Heart right ventricle (tissue), 16 donors: ENCODE results near the gene LAMA2. TPM values are rescaled to one million over a fixed set of nuclear protein-coding genes. Genes with fewer than 3 reads are reported as not detected.

Source experiments
- ATAC-seq, 8 donors: fragments of 200-7000 bp; cut with Tn5 transposase; one replicate each; pipeline ENCODE4 v1.9.1; 2020; ENCODE audit warnings: mild to moderate bottlenecking in 8 of 8, moderate library complexity in 8 of 8, moderate number of reproducible peaks in 1 of 8
- DNase-seq, 2 donors: peaks; one replicate each; pipeline ENCODE4 v3.0.0-alpha.2; 2020
- H3K27ac ChIP-seq, 10 donors: fragments of 200-600 bp; sonication (generic) in 2 of 10; one replicate each; pipeline versions ENCODE4 v1.5.0 to v1.8.0; 2020 to 2022; ENCODE audit warnings: mild to moderate bottlenecking in 3 of 10
- H3K27me3 ChIP-seq, 7 donors: fragments of 200-600 bp; one replicate each; pipeline ENCODE4 v1.8.0; 2021 to 2022; ENCODE audit warnings: mild to moderate bottlenecking in 2 of 7
- H3K36me3 ChIP-seq, 9 donors: fragments of 200-600 bp; sonication (generic) in 1 of 9; one replicate each; pipeline versions ENCODE4 v1.5.0 to v1.8.0; 2020 to 2022; ENCODE audit warnings: mild to moderate bottlenecking in 2 of 9
- H3K4me1 ChIP-seq, 9 donors: fragments of 200-600 bp; sonication (generic) in 1 of 9; one replicate each; pipeline versions ENCODE4 v1.5.0 to v1.8.0; 2020 to 2022; ENCODE audit warnings: mild to moderate bottlenecking in 4 of 9
- H3K4me3 ChIP-seq, 10 donors: fragments of 200-600 bp; sonication (generic) in 2 of 10; one replicate each; pipeline versions ENCODE4 v1.5.0 to v1.8.0; 2020 to 2022; ENCODE audit warnings: mild to moderate bottlenecking in 7 of 10, moderate library complexity in 2 of 10
- H3K9me3 ChIP-seq, 11 donors: fragments of 200-600 bp in 10 of 11; sonication (generic) in 2 of 11; one replicate each; pipeline versions ENCODE4 v1.5.0 to v1.8.0; 2013 to 2022; ENCODE audit warnings: mild to moderate bottlenecking in 2 of 11, control low read depth in 1 of 11, moderate library complexity in 1 of 11
- WGBS, 2 donors: extraction: QIAGEN DNeasy Blood & Tissue Kit; methylation state at CpG; one replicate each; pipeline ENCODE4 v1.1.7; 2013; ENCODE audit warnings: inconsistent platforms in 1 of 2; 5-methylcytosine and 5-hydroxymethylcytosine counted together
- intact Hi-C, 10 donors: fragments of 100-400 bp; cut with DNase I; formaldehyde crosslinking; loops; one replicate each; pipeline versions ENCODE4 v1.11.1 to v1.14.2; 2022
- polyA plus RNA-seq, 2 donors: library from polyadenylated mRNA; stranded (reverse); fragments of 200-250 nt; gene quantifications; one replicate each; pipeline ENCODE4 v1.2.3, GENCODE V29; 2013
- total RNA-seq, 10 donors: library from RNA; stranded (reverse); fragmentation: NEBNext Ultra II Directional in 3 of 10; extraction: Animal tissue kit (Norgen Biotek cat#: 25700) in 3 of 10; gene quantifications; one replicate each; pipeline versions ENCODE4 v1.2.1 to v1.2.4, GENCODE V29; 2021 to 2023
- TF ChIP-seq, protein P1 (sequence below), 9 donors: fragments of 200-600 bp; sonication (generic) in 2 of 9; IDR thresholded peaks; one replicate each; pipeline versions ENCODE4 v1.5.0 to v1.8.0; 2021 to 2022; ENCODE audit warnings: antibody characterized with exemption in 9 of 9, mild to moderate bottlenecking in 5 of 9, moderate library complexity in 1 of 9
- donor health status: Arrhythmogenic right ventricular cardiomyopathy.
- donor health status: ischemic (EF 13 %, LVEDD 7.1; RV severe dilation, severe dysfunction).
- donor health status: healthy with polysubstance abuse.
- donor health status: DM: no; HTN: yes; CAD: no.
- donor health status: DM: no; HTN: no; CAD: no.
- donor health status: ischemic (EF 25% LVEDD 6.9; RV normal size, moderate dysfunction).
- donor health status: ischemic (EF 25% LVEDD 5.7; RV mildly dilated, moderate dysfunction).
- donor health status: healthy.
- donor health status: DM: yes; HTN: yes; CAD: no.
- donor health status: Ischemic cardiomyopathy.
- donor health status: ischemic (EF 35%, LVEDD 5.7; RV mildly dilated, moderate dysfunction).
- donor health status: nonischemic (EF 11% LVEDD 7.7; RV severe dilation, severe dysfunction).
- donor health status: DM: yes; HTN: yes; CAD: no.
- donor health status: PGD.
- donor health status: ischemic (EF 29% LVEDD 5.4; RV normal size, mild dysfunction).
- donor health status: nonischemic (EF 23%, LVEDD 6.1; RV moderate dilation, normal function).

LAMA2 gene
- total and polyA plus RNA-seq, 12 donors: 31.1 to 293 (median 223) TPM

DNA sequence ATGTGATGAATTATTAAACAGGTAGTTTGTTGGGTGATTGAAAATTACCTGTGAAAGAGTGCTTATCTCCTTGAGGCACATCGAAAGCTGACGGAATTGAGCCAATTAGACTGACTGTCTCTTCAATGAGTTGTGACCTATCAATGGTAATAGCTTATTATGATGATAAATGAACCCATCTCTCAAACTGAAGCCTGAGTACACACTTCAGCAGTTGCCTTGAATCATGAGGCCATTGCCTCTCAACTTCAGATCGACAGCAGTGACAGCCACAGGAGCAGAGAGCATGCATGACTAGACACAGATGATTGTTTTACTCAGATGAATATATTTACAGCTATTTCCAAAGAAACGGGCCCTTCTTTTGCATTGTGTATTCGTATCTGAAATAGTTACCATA is 323.9 kb downstream of the LAMA2 start:
- ATAC-seq (peak in 1 of 8 donors; percentile 27), DNase-seq (no peak)
- Histone ChIP-seq H3K27ac (peak overlapping the region in 1 of 10 donors; percentile 8), H3K9me3 (no peaks in the 10 kb centered on the region), H3K36me3 (peaks cover 0 to 40% (median 0%) of the 10 kb centered on the region in 9 donors), H3K4me1 (peaks cover 0 to 40% (median 14%) of the 10 kb centered on the region in 9 donors), H3K4me3 (no peak overlapping the region), H3K27me3 (no peaks in the 10 kb centered on the region)
- WGBS, 2 donors: 66 to 68% methylated on average over 5 of the region's 5 CpGs
- TF ChIP-seq, protein P1, sequence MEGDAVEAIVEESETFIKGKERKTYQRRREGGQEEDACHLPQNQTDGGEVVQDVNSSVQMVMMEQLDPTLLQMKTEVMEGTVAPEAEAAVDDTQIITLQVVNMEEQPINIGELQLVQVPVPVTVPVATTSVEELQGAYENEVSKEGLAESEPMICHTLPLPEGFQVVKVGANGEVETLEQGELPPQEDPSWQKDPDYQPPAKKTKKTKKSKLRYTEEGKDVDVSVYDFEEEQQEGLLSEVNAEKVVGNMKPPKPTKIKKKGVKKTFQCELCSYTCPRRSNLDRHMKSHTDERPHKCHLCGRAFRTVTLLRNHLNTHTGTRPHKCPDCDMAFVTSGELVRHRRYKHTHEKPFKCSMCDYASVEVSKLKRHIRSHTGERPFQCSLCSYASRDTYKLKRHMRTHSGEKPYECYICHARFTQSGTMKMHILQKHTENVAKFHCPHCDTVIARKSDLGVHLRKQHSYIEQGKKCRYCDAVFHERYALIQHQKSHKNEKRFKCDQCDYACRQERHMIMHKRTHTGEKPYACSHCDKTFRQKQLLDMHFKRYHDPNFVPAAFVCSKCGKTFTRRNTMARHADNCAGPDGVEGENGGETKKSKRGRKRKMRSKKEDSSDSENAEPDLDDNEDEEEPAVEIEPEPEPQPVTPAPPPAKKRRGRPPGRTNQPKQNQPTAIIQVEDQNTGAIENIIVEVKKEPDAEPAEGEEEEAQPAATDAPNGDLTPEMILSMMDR (IDR thresholded peaks at IDR 0.05): no peak
- intact Hi-C loops: no loop called here

DNA sequence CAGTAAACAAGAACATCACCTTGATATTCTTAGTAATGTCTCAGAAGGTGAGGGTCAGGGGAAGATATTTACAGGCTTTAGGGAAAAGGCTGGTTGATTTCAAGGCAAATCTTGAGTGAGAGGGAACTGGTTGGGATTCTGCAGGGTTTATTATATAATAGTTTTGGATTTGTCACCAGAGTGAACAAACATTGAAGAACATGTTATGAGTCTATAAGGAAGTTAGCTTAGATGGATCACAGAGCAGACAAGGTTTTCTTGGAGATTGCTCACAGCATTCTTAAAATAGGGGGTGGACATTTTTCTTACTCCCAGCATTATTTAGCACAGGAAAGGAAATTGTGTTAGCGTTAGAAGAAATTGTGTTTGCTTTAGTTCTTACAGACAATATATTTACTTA is 324.9 kb downstream of the LAMA2 start:
- peaks cover 0 to 41% (median 16%) of the 10 kb centered on the region in 9 donors for H3K4me1 ChIP-seq
- intact Hi-C loops: no loop called here
- H3K9me3 ChIP-seq: no peaks in the 10 kb centered on the region
- ATAC-seq (no peak), DNase-seq (no peak)
- peaks cover 0 to 32% (median 0%) of the 10 kb centered on the region in 9 donors for H3K36me3 ChIP-seq
- H3K4me3 ChIP-seq: no peak overlapping the region
- peak overlapping the region in 2 of 10 donors; percentile 17 to 43 for H3K27ac ChIP-seq
- no peaks in the 10 kb centered on the region for H3K27me3 ChIP-seq
- WGBS, 2 donors: 92 to 93% methylated on average over 1 of the region's 1 CpG
- TF ChIP-seq, protein P1 (IDR thresholded peaks at IDR 0.05): no peak

DNA sequence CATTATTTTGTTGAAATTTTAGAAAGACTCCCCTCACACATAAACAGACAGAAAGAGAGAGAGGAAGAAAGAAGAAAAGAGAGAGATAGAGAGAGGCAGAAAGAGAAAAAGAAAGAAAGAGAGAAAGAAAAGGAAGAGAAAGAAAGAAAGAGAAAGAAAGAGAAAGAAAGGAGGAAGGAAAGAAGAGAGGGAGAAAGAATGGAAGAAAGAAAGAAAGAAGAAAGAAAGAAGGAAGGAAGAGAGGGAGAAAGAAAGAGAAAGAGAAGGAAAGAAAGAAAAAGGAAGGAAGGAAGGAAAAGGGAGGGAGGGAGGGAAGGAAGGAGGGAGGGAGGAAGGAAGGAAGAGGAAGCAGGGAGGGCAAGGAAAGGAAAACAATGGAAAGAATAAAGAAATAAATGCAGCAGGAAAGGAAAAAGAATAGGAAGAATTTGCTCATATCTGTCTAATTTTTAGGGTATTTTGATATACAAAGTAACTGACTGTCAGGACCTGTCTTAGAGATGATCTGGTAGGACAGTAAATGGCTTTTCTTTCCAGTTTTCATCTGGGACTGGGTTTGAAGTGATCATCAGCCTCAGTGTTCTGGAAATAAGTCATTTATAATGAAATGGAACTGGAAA is 325.6 kb downstream of the LAMA2 start:
- no peak for DNase-seq
- H3K4me3 ChIP-seq: no peak overlapping the region
- TF ChIP-seq, protein P1 (IDR thresholded peaks at IDR 0.05): no peak
- intact Hi-C loops: no loop called here
- no peak for ATAC-seq
- H3K9me3 ChIP-seq: no peaks in the 10 kb centered on the region
- H3K27me3 ChIP-seq: no peaks in the 10 kb centered on the region
- H3K27ac ChIP-seq: peak overlapping the region in 2 of 10 donors; percentile 17 to 43
- H3K36me3 ChIP-seq: peaks cover 0 to 25% (median 0%) of the 10 kb centered on the region in 9 donors
- H3K4me1 ChIP-seq: peaks cover 0 to 41% (median 16%) of the 10 kb centered on the region in 9 donors

DNA sequence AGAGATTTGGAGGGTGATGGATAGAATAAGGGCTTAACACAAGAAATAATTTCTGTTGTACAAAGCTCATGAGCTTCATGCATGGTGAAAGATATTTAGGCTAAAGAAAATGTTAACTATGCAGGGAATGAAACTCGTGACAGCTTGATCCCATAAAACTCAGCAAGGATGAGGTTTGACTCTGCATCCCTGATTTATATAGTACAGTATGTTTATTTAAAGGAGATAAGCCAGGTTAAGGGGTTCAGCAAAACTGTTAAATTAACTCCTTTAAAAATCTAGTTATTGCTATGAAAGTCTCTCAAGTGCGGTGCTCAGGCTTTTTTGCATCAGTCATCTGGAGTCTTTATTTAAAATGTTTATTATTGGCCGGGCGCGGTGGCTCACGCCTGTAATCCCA is 326.4 kb downstream of the LAMA2 start:
- no peak for DNase-seq
- 89% methylated on average over 6 of the region's 6 CpGs for WGBS, 2 donors

More for the DNA sequence above, 326.4 kb downstream of the LAMA2 start:
- no peak for ATAC-seq
- intact Hi-C loops: no loop called here
- no peak overlapping the region for H3K27ac ChIP-seq
- TF ChIP-seq, protein P1 (IDR thresholded peaks at IDR 0.05): no peak
- no peaks in the 10 kb centered on the region for H3K9me3 ChIP-seq
- peaks cover 0 to 37% (median 16%) of the 10 kb centered on the region in 9 donors for H3K4me1 ChIP-seq
- H3K27me3 ChIP-seq: no peaks in the 10 kb centered on the region
- H3K36me3 ChIP-seq: peaks cover 0 to 31% (median 0%) of the 10 kb centered on the region in 9 donors
- no peak overlapping the region for H3K4me3 ChIP-seq
